OCI-LY7 (cell line): Measurements from ENCODE around the gene CA5B. TPM values are rescaled to one million over a fixed set of nuclear protein-coding genes. Genes with fewer than 3 reads are reported as not detected.
"Not testable (repeated sequence)": the region's sequence is repeated elsewhere in the genome, so short reads cannot be mapped to it uniquely, and the experiment has no call there.

Experiments
- BruUV-seq: library from RNA; stranded (reverse); fragments of 400-500 nt; replicated peaks from 2 replicates; lab custom pipeline; 2021; lab: Mats Ljungman, UMichigan
- CTCF ChIA-PET: fragments of 300-600 bp; sonication (Branson Sonifier 250); formaldehyde crosslinking; loops from one replicate; lab custom pipeline; 2022; ENCODE audit warnings: antibody characterized with exemption; ENCODE audit not compliant: unreplicated experiment; lab: Charles Lee
- POLR2A ChIA-PET: fragments of 300-600 bp; sonication (Branson Sonifier 250); formaldehyde crosslinking; loops from one replicate; lab custom pipeline; 2022; ENCODE audit warnings: antibody characterized with exemption; lab: Charles Lee
- DNase-seq: peaks from one replicate; pipeline ENCODE4 v3.0.0-alpha.2; 2015; ENCODE audit warnings: low spot score
- H2AFZ ChIP-seq: fragments of 200-600 bp; sonication (generic), shearing (Covaris generic); 2 replicates; pipeline ENCODE4 v1.6.1; 2014; ENCODE audit warnings: mild to moderate bottlenecking, antibody characterized with exemption, low read length, moderate library complexity
- H3K27ac ChIP-seq: fragments of 200-600 bp; sonication (generic); 2 replicates; pipeline ENCODE4 v1.5.1; 2014; ENCODE audit warnings: mixed run types, low read depth, mild to moderate bottlenecking, moderate library complexity, low read length, inconsistent platforms; ENCODE audit not compliant: poor library complexity, severe bottlenecking
- H3K36me3 ChIP-seq: fragments of 200-600 bp; sonication (generic); 2 replicates; pipeline ENCODE4 v1.6.1; 2014; ENCODE audit warnings: mild to moderate bottlenecking, antibody characterized with exemption, low read length, moderate library complexity, mixed read lengths; ENCODE audit not compliant: insufficient read depth
- H3K4me1 ChIP-seq: fragments of 200-600 bp; sonication (generic); 2 replicates; pipeline ENCODE4 v1.5.1; 2014; ENCODE audit warnings: mild to moderate bottlenecking, low read length; ENCODE audit not compliant: insufficient read depth, poor library complexity, severe bottlenecking
- H3K4me2 ChIP-seq: fragments of 200-600 bp; sonication (generic); 2 replicates; pipeline ENCODE4 v1.6.1; 2014; ENCODE audit warnings: mild to moderate bottlenecking, low read length
- H3K4me3 ChIP-seq: fragments of 200-600 bp; sonication (generic); 2 replicates; pipeline ENCODE4 v1.5.1; 2014; ENCODE audit warnings: mild to moderate bottlenecking, low read depth, low read length; ENCODE audit not compliant: poor library complexity, severe bottlenecking
- H3K79me2 ChIP-seq: fragments of 200-600 bp; sonication (generic); 2 replicates; pipeline ENCODE4 v1.6.1; 2016; ENCODE audit warnings: low read depth, mild to moderate bottlenecking, low read length, moderate library complexity, mixed read lengths; ENCODE audit not compliant: insufficient read depth
- H3K9me2 ChIP-seq: fragments of 200-600 bp; sonication (generic); 2 replicates; pipeline ENCODE4 v1.6.1; 2016; ENCODE audit warnings: mild to moderate bottlenecking, low read length, mixed read lengths; ENCODE audit not compliant: insufficient read depth
- H3K9me3 ChIP-seq: fragments of 200-600 bp; sonication (generic); 2 replicates; pipeline ENCODE4 v1.6.1; 2014; ENCODE audit warnings: mild to moderate bottlenecking, mixed run types, low read length, mixed read lengths
- H4K20me1 ChIP-seq: fragments of 200-600 bp; sonication (generic); 2 replicates; pipeline ENCODE4 v1.6.1; 2014; ENCODE audit warnings: mild to moderate bottlenecking, antibody characterized with exemption, low read length, moderate library complexity, mixed read lengths; ENCODE audit not compliant: insufficient read depth
- CTCF ChIP-seq: fragments of 200-600 bp; sonication (generic); conservative IDR thresholded peaks from 2 replicates; pipeline ENCODE4 v1.5.1; 2014; ENCODE audit warnings: mild to moderate bottlenecking, antibody characterized with exemption, low read length, moderate library complexity, mixed read lengths
- EZH2phosphoT487 ChIP-seq: fragments of 200-600 bp; sonication (generic); IDR thresholded peaks from 2 replicates; pipeline ENCODE4 v1.6.1; 2018; ENCODE audit warnings: low read depth, borderline replicate concordance, mild to moderate bottlenecking, mixed run types, antibody characterized with exemption, low read length, moderate library complexity, mixed read lengths
- intact Hi-C: fragments of 100-400 bp; cut with micrococcal nuclease; formaldehyde crosslinking; loops from one replicate; pipeline ENCODE4 v1.10.0; 2022; ENCODE audit not compliant: unreplicated experiment
- total RNA-seq, 2 experiments: library from RNA; depleted of rRNA in 1 of 2; stranded (reverse); fragments of >200 nt in 1 of 2; shearing (Covaris generic) in 1 of 2; gene quantifications; 2 replicates each; pipeline ENCODE4 v1.2.3, GENCODE V29; 2014 to 2022

Gene CA5B
- total RNA-seq, 2 experiments from 2014 or later = 3.1 to 6.2 TPM

DNA sequence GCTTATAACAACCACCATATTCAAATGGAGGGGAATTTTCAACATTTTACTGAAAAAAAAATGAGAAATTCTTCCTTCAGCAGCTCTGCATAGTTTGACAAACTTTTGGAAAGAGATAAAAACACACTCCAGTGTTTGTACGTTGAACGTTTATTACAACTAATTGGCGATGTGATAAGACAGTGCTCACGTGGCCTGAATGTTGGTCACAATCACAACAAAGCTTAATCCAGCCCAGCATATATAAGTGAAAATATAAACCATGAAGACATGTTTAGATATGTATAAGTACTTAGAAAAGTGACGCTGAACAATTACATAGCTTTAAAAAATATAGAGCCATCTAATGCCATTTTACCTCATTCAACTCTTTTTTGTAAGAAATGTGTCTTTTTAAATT is 87.9 kb downstream of the CA5B start:
- H3K9me2 ChIP-seq = no peaks in the 10 kb centered on the region
- ChIA-PET CTCF (no interaction called here), POLR2A (interaction anchor here (0.7 kb wide), 1 partner anchor 10 kb away, joined by 3 read pairs; no protein-coding TSS in a partner anchor)
- peaks cover 4% of the 10 kb centered on the region for H3K4me1 ChIP-seq
- H3K4me3 ChIP-seq = no peak overlapping the region
- H3K36me3 ChIP-seq = peaks cover 60% of the 10 kb centered on the region
- no peaks in the 10 kb centered on the region for H3K9me3 ChIP-seq
- TF ChIP-seq EZH2phosphoT487 (no peak), CTCF (no peak)
- H3K4me2 ChIP-seq = no peak overlapping the region
- intact Hi-C loops = no loop called here
- H3K27ac ChIP-seq = no peak overlapping the region
- H3K79me2 ChIP-seq = no peaks in the 10 kb centered on the region
- no peak overlapping the region for H2AFZ ChIP-seq
- H4K20me1 ChIP-seq = no peaks in the 10 kb centered on the region
- BruUV-seq = no TSS peak
- no peak for DNase-seq

DNA sequence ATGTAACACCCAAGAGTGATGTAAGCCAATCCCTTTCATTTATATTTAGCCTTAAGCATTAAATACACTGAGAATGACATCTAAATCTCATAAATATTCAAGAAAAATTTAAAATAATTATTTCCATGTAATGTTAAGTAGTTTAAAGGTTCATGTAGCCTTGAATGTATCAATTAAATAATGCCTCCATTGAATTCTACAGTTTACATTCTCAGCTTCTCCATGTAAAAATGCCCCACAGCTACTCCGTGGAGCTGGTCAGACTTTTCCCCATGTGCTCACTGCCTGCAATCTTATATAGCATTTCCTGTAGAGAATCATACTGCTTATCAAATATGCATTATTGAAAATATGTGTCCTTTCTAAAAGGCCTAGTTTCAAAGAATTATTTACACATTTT is 91.1 kb downstream of the CA5B start:
- H3K4me3 ChIP-seq = no peak overlapping the region
- H3K79me2 ChIP-seq = no peaks in the 10 kb centered on the region
- no peaks in the 10 kb centered on the region for H3K9me3 ChIP-seq
- no TSS peak for BruUV-seq
- DNase-seq = no peak
- no peak for TF ChIP-seq CTCF
- no peak overlapping the region for H3K27ac ChIP-seq
- H3K9me2 ChIP-seq = no peaks in the 10 kb centered on the region
- no peak overlapping the region for H2AFZ ChIP-seq
- H3K4me2 ChIP-seq = no peak overlapping the region
- intact Hi-C loops = no loop called here
- H4K20me1 ChIP-seq = no peaks in the 10 kb centered on the region
- H3K36me3 ChIP-seq = peaks cover 33% of the 10 kb centered on the region
- POLR2A ChIA-PET = interaction anchor here (0.6 to 1.3 kb wide), 3 partner anchors 19 to 562 kb away, joined by 3 to 6 read pairs (median 4); no protein-coding TSS in a partner anchor
- CTCF ChIA-PET = no interaction called here
- H3K4me1 ChIP-seq = peaks cover 4% of the 10 kb centered on the region

DNA sequence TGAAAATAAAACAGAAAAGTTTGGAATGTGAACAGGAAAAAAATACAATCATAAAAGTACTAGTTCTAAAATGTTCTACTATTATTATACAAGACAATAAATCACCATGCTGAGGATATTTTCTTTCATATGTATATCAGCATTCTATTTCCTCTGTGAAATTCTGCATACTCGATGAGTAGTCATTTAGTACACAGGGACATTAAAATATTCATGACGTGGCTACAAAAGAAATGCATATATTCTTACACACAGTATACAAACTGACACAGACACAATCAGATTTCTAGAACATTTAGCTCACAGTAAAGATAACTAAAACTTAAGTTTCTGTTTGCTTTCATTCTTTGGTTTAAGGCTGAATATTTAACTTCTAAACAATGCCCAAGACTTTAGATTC is 93.3 kb downstream of the CA5B start:
- peaks cover 28% of the 10 kb centered on the region for H3K36me3 ChIP-seq

More for the DNA sequence above, 93.3 kb downstream of the CA5B start:
- H3K4me1 ChIP-seq, H3K27ac ChIP-seq, H4K20me1 ChIP-seq, H3K9me2 ChIP-seq, DNase-seq, H2AFZ ChIP-seq, H3K4me3 ChIP-seq, H3K4me2 ChIP-seq, H3K79me2 ChIP-seq, H3K9me3 ChIP-seq, BruUV-seq, POLR2A ChIA-PET, CTCF ChIA-PET, intact Hi-C loops: not testable (repeated sequence)
